ENCODE data around the gene IL6ST.
"Not testable (repeated sequence)": the region's sequence is repeated elsewhere in the genome, so short reads cannot be mapped to it uniquely, and the experiment has no call there.

IL6ST gene

DNA sequence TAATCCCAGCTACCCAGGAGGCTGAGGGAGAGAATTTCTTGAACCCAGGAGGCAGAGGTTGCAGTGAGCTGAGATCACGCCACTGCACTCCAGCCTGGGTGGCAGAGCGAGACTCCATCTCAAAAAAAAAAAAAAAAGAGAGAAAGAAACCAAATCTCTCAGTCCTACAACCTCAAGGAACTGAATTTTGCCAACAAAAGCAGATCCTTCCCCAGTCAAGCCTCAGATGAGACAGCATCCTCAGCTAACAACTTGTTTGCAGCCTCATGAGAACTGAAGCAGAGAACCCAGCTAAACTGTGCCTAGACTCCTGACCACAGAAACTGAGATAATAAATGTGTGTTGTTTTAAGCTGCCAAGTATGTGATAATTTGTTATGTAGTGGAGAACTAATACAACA, 7.5 kb upstream of the IL6ST start:
- TF ChIP-seq, protein P1, sequence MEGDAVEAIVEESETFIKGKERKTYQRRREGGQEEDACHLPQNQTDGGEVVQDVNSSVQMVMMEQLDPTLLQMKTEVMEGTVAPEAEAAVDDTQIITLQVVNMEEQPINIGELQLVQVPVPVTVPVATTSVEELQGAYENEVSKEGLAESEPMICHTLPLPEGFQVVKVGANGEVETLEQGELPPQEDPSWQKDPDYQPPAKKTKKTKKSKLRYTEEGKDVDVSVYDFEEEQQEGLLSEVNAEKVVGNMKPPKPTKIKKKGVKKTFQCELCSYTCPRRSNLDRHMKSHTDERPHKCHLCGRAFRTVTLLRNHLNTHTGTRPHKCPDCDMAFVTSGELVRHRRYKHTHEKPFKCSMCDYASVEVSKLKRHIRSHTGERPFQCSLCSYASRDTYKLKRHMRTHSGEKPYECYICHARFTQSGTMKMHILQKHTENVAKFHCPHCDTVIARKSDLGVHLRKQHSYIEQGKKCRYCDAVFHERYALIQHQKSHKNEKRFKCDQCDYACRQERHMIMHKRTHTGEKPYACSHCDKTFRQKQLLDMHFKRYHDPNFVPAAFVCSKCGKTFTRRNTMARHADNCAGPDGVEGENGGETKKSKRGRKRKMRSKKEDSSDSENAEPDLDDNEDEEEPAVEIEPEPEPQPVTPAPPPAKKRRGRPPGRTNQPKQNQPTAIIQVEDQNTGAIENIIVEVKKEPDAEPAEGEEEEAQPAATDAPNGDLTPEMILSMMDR (IDR thresholded peaks at IDR 0.05; ENCODE audit: low read depth, low read length): no peak
- H3K4me3 ChIP-seq (ENCODE audit: low read depth, low read length): no peak overlapping the region

DNA sequence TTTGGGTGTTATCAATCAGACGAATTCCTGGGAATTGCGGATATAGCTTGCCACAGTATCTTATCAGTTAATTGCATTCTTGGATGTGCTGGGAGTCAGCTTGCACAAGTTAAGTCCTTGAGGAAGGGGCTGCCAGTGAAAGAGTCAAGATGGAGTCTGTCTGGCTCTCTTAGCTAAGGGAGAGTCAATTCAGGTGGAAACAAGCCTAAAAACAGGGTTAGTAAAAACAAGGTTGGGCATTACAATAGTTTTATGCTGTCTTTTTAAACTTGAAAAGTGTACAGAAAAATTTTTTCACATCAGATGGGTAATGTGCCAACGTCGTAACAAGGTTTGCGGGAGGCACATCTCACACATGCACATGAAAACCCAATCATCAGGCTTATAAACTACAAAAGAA, 5.5 kb upstream of the IL6ST start:
- H3K4me3 ChIP-seq (ENCODE audit: low read depth, low read length): not testable (repeated sequence)

DNA sequence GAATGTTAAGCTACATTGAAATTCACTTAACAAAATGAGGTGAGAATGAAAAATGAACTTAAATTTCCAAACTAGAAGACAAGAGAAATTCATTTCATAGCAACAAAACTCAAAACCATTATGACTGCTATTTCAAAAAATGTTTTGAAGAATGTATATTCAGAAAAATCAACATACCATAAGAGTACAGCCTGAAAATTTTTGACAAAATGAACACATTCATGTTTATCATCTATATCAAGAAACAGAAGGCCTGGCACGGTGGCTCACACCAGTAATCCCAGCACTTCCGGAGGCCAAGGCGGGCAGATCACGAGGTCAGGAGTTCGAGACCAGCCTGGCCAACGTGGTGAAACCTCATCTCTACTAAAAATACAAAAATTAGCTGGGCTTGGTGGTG, 4.2 kb upstream of the IL6ST start:
- TF ChIP-seq, protein P1 (IDR thresholded peaks at IDR 0.05; ENCODE audit: low read depth, low read length): no peak
- H3K4me3 ChIP-seq (ENCODE audit: low read depth, low read length): no peak overlapping the region

DNA sequence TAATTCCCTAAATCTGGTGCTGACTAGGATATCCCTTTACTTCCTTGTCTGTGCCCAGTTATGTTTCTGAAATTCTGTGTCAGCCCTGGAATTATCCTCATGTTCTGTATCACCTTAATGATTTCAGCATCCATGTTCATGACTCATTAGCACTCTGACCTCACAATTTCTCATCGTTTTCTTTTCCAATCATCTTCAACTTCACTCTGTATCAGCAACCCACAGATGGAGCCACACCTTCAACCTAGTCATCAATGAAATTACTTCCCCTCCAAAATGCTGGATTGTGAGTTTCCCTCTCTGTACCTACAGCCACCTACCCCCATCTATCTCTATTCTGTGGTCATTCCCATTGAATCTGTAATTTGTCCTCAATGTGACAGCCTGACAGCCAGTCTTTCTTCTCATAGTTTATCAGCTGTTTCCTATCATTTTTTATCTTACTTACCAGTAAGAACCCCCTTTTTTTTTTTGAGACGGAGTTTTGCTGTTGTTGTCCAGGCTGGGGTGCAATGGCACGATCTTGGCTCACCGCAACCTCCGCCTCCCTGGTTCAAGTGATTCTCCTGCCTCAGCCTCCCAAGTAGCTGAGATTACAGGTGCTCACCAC, 3.1 kb upstream of the IL6ST start:
- TF ChIP-seq, protein P1 (IDR thresholded peaks at IDR 0.05; ENCODE audit: low read depth, low read length): no peak
- no peak overlapping the region for H3K4me3 ChIP-seq (ENCODE audit: low read depth, low read length)

DNA sequence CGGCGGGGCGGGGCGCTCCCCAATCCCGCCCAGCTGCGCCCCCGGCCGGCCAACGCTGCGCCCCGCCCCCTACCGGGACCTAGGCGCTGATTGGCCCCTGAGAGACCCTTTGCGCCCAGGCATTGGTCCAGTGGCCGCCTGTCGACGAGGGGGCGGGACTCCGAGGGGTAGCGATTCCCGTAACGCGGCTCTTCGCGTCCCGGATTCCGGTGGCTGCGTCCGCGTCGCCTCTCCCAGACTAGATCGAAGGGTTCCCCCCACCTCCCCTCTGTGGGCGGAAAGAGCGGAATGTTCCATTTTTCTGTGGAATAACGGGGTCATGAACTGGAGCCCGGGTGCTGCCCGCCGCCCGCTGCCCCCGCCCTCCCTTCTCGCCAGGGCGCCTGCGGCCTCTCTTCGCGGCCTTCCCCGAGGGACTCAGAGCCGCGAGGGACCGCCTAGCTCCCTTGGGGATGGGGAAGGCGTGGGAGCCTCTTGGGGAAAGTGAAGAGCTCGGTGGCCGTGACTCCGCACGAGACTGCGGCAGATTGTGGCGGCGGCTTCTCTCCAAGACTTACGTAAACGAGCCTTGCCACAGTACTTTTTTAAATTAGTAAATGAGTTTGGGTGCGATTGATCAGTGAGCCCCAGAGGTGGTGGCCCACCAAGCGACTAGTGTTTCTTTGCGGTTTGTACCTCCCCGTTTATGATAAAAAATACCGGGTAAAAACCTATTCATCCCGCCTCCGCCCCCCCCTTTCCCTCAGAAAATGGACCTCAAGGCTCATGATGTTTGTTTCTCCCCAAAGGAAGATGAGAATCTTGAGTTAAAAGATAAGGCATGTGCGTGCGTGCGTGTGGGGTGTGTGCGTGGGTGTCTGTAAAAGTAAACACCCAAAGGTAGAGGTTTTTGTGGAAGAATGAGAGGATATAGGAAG, 493 bp upstream of the IL6ST start:
- TF ChIP-seq, protein P1 (IDR thresholded peaks at IDR 0.05; ENCODE audit: low read depth, low read length): no peak
- peak overlapping the region; percentile 90 for H3K4me3 ChIP-seq (ENCODE audit: low read depth, low read length)

DNA sequence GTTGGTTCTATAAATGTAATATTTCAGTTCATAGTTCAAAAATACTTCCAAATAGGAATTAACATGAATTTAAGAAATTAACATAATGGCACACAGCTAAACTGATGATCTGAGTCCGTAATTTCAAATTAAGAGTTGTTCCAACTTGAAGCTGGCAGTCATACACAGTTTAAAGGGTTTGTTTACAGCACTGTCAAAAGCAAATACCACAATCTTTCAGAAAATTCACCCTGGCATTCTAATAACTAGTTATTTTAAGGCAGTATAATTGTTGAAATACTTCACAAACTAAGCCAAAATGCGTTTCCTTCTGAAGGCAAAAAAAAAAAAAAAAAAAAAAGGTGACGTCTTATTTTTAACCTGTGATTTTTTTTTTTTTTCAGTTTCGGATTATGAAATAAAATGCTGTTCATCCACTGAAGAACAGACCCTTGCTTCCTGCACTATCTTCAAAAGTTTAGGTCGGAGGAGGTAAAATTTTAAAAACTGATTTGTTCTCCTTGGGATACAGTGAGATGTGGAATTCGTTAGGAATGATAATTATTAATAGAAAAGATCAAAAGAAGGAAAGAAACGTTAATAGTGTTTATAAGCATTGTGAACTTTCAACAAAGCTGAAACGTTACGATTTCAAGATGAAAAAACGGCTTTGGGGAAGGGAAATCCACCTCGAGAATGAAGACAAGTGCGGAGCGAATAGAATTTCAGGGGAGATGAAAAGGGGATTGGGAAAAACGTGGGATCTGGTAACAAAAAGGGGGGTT, 850 bp downstream of the IL6ST start:
- TF ChIP-seq, protein P1 (IDR thresholded peaks at IDR 0.05; ENCODE audit: low read depth, low read length): no peak
- H3K4me3 ChIP-seq (ENCODE audit: low read depth, low read length): peak overlapping the region; percentile 90

DNA sequence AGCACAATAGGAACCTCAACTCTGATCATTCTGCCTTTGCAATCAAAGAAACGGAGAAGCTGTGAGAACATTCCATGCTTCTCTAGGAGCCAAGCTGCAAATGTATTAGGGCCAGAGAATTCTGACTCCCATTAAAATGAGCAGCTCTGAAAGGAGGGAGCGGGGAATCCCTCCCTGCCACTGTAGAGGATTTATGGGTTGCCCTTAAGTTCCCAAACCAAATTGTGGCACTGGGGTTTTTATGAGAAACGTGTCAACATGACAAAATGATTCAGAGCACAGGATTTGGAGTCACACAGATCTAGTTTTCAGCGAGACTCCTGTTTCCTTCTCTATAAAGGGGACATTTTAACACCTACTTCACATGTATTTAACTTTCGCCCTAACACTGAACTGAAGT, 1.8 kb downstream of the IL6ST start:
- TF ChIP-seq, protein P1 (IDR thresholded peaks at IDR 0.05; ENCODE audit: low read depth, low read length): no peak
- peak overlapping the region; percentile 90 for H3K4me3 ChIP-seq (ENCODE audit: low read depth, low read length)
